Common myeloid progenitor, CD34-positive (primary cell): ENCODE results near the gene TMEM61.
"Not testable (repeated sequence)": the region's sequence is repeated elsewhere in the genome, so short reads cannot be mapped to it uniquely, and the experiment has no call there.

Source experiments
- CTCF ChIA-PET: fragments of 350-600 bp; sonication (Branson Sonifier 250); formaldehyde crosslinking; loops from one replicate; lab custom pipeline; 2021; ENCODE audit warnings: antibody characterized with exemption; lab: Charles Lee
- POLR2A ChIA-PET: fragments of 350-600 bp; sonication (Branson Sonifier 250); formaldehyde crosslinking; loops from one replicate; lab custom pipeline; 2021; ENCODE audit warnings: antibody characterized with exemption; lab: Charles Lee
- DNase-seq, 3 donors: peaks; one replicate each; pipeline versions ENCODE4 v3.0.0 to v3.0.0-alpha.2; 2013
- H3K27ac ChIP-seq, 2 experiments: 1 replicate in 1 of 2; 2 replicates in 1 of 2; pipeline ENCODE4 v1.7.0; 2013; ENCODE audit warnings: inconsistent platforms in 2 of 2, low read length in 2 of 2, mild to moderate bottlenecking in 2 of 2, low read depth in 1 of 2, moderate library complexity in 1 of 2; ENCODE audit not compliant: severe bottlenecking in 2 of 2, insufficient read depth in 1 of 2, poor library complexity in 1 of 2
- H3K27me3 ChIP-seq, 5 experiments: replicated peaks in 2 of 5; 1 replicate in 3 of 5; 2 replicates in 2 of 5; pipeline versions ENCODE4 v1.6.1 to v1.7.0; 2013; ENCODE audit warnings: low read length in 4 of 5, mild to moderate bottlenecking in 2 of 5, moderate library complexity in 2 of 5, inconsistent platforms in 1 of 5; ENCODE audit not compliant: insufficient read depth in 5 of 5, control insufficient read depth in 4 of 5
- H3K36me3 ChIP-seq, 4 experiments: 1 replicate in 2 of 4; 2 replicates in 2 of 4; pipeline versions ENCODE4 v1.6.1 to v1.7.0; 2013; ENCODE audit warnings: low read length in 3 of 4, control low read depth in 1 of 4, mild to moderate bottlenecking in 1 of 4; ENCODE audit not compliant: control insufficient read depth in 4 of 4, insufficient read depth in 4 of 4
- H3K4me1 ChIP-seq, 4 experiments: 1 replicate in 3 of 4; 2 replicates in 1 of 4; pipeline versions ENCODE4 v1.6.1 to v1.7.1; 2013; ENCODE audit warnings: low read length in 3 of 4, mild to moderate bottlenecking in 3 of 4, control low read depth in 1 of 4, inconsistent platforms in 1 of 4, moderate library complexity in 1 of 4; ENCODE audit not compliant: control insufficient read depth in 4 of 4, insufficient read depth in 4 of 4; ENCODE audit errors: control extremely low read depth in 1 of 4
- H3K4me3 ChIP-seq, 7 experiments: 1 replicate in 4 of 7; 2 replicates in 3 of 7; pipeline versions ENCODE4 v1.5.1 to v1.7.0; 2013; ENCODE audit warnings: mild to moderate bottlenecking in 7 of 7, low read length in 6 of 7, moderate library complexity in 6 of 7, inconsistent platforms in 2 of 7, low read depth in 2 of 7, control low read depth in 1 of 7; ENCODE audit not compliant: insufficient read depth in 4 of 7, control insufficient read depth in 1 of 7; ENCODE audit errors: extremely low read depth in 1 of 7
- H3K9me3 ChIP-seq, 5 experiments: 1 replicate in 4 of 5; 2 replicates in 1 of 5; pipeline versions ENCODE4 v1.6.1 to v1.7.1; 2013; ENCODE audit warnings: low read length in 4 of 5, mild to moderate bottlenecking in 2 of 5, inconsistent platforms in 1 of 5, low read depth in 1 of 5, moderate library complexity in 1 of 5; ENCODE audit not compliant: control insufficient read depth in 4 of 5, insufficient read depth in 2 of 5; ENCODE audit errors: control extremely low read depth in 1 of 5
- WGBS: methylation state at CpG from one replicate; pipeline ENCODE4 v1.1.5; 2013; ENCODE audit not compliant: insufficient coverage; 5-methylcytosine and 5-hydroxymethylcytosine counted together

The TMEM61 gene

GRCh38 chr1:55015123-55015522 lies 34.7 kb downstream of the TMEM61 start:
- H3K27me3 ChIP-seq, result peaks cover 0 to 7% (median 4%) of the 10 kb centered on the region in 5 experiments
- CTCF ChIA-PET, result interaction anchor here (1.1 to 1.6 kb wide), 2 partner anchors 69 to 70 kb away, joined by 3 read pairs; no protein-coding TSS in a partner anchor

GRCh38 chr1:55015731-55016620 lies 35.5 kb downstream of the TMEM61 start:
- CTCF ChIA-PET, result interaction anchor here (1.1 to 1.6 kb wide), 3 partner anchors 14 to 71 kb away, joined by 3 to 4 read pairs (median 3); no protein-coding TSS in a partner anchor
- 92% methylated on average over 10 of the region's 12 CpGs for WGBS

More at GRCh38 chr1:55015123-55015522, 34.7 kb downstream of the TMEM61 start:
- H3K4me1 ChIP-seq, result no peaks in the 10 kb centered on the region
- 98% methylated on average over 5 of the region's 5 CpGs for WGBS
- no peak overlapping the region for H3K27ac ChIP-seq
- POLR2A ChIA-PET, result no interaction called here
- no peak overlapping the region for H3K4me3 ChIP-seq
- no peaks in the 10 kb centered on the region for H3K36me3 ChIP-seq
- no peak for DNase-seq
- H3K9me3 ChIP-seq, result no peaks in the 10 kb centered on the region

DNA sequence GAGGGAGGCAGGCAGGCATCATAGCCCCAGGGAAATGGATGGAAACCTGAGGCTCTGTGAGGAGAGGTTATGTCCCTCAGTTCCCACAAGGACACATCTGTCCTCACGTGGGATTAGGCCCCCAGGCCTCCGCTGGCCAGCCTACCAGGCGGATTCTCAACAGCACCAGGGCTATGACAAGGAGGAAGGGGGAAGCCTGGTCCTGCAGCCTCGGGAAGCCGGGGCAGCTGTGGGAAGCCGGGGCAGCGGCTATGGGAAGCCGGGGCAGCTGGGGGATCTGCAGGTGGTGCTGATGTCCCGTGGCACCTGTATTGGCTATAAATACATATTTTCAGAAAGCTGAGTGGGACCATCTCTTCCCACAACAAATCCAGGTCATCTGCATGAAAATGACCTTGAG lies 38.0 kb downstream of the TMEM61 start:
- ChIA-PET CTCF (interaction anchor here (1.1 kb wide), 1 partner anchor 10 kb away, joined by 4 read pairs; no protein-coding TSS in a partner anchor), POLR2A (no interaction called here)
- Histone ChIP-seq H3K27me3 (peaks cover 0 to 5% (median 4%) of the 10 kb centered on the region in 5 experiments), H3K9me3 (no peaks in the 10 kb centered on the region), H3K27ac (no peak overlapping the region), H3K4me3 (no peak overlapping the region), H3K4me1 (no peaks in the 10 kb centered on the region), H3K36me3 (no peaks in the 10 kb centered on the region)
- DNase-seq, result no peak
- WGBS, result 97% methylated on average over 4 of the region's 9 CpGs

More at GRCh38 chr1:55015731-55016620, 35.5 kb downstream of the TMEM61 start:
- Histone ChIP-seq H3K4me3 (no peak overlapping the region), H3K27ac (no peak overlapping the region), H3K36me3 (no peaks in the 10 kb centered on the region), H3K4me1 (no peaks in the 10 kb centered on the region), H3K9me3 (no peaks in the 10 kb centered on the region), H3K27me3 (peaks cover 0 to 7% (median 4%) of the 10 kb centered on the region in 5 experiments)
- POLR2A ChIA-PET, result no interaction called here
- DNase-seq, result no peak

GRCh38 chr1:55021942-55022546 lies 41.6 kb downstream of the TMEM61 start:
- peaks cover 0 to 4% (median 0%) of the 10 kb centered on the region in 5 experiments for H3K27me3 ChIP-seq
- H3K4me1 ChIP-seq, result no peaks in the 10 kb centered on the region
- 65% methylated on average over 14 of the region's 15 CpGs for WGBS
- ChIA-PET POLR2A (no interaction called here), CTCF (interaction anchor here (0.5 to 2.9 kb wide), 18 partner anchors 9 to 100 kb away, joined by 3 to 30 read pairs (median 4); partner anchors contain the start of gene PCSK9)
- H3K27ac ChIP-seq, result no peak overlapping the region
- peak; percentile 80 to 84 (median 81) for DNase-seq
- no peaks in the 10 kb centered on the region for H3K9me3 ChIP-seq
- no peak overlapping the region for H3K4me3 ChIP-seq
- H3K36me3 ChIP-seq, result no peaks in the 10 kb centered on the region

- H3K4me3 ChIP-seq, H3K27me3 ChIP-seq, H3K9me3 ChIP-seq, CTCF ChIA-PET, DNase-seq, H3K36me3 ChIP-seq, H3K27ac ChIP-seq, H3K4me1 ChIP-seq, POLR2A ChIA-PET: not testable (repeated sequence)
- 100% methylated on average over 4 of the region's 10 CpGs for WGBS
These were observed 43.7 kb downstream of the TMEM61 start for GRCh38 chr1:55024163-55024562.

DNA sequence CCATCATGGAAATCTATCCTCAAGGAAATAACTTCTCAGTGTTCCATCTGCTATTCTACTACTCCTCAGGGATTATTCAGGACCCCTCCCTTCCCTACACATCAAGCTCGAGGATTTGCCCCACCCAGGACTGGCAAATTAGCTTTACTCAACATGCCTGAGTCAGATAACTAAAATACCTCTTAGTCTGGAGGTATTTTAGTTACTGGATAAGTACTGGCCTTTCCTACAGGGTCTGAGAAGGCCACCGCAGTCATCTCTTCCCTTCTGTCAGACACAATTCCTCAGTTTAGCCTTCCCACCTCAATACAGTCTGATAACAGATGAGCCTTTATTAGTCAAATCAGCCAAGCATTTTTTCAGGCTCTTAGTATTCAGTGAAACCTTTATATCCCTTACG lies 46.3 kb downstream of the TMEM61 start:
- WGBS, result 100% methylated on average over 1 of the region's 3 CpGs
- POLR2A ChIA-PET, CTCF ChIA-PET, H3K27ac ChIP-seq, H3K4me3 ChIP-seq, DNase-seq, H3K9me3 ChIP-seq, H3K4me1 ChIP-seq, H3K27me3 ChIP-seq, H3K36me3 ChIP-seq: not testable (repeated sequence)
